Neutrophil (primary cell): ENCODE data around the gene CEMIP.

Experiments used
- H3K27ac ChIP-seq: fragments of 200-600 bp; sonication (generic); 2 replicates; pipeline ENCODE4 v1.5.1; 2016; ENCODE audit warnings: mild to moderate bottlenecking, moderate library complexity
- H3K27me3 ChIP-seq: fragments of 200-600 bp; sonication (generic); 2 replicates; pipeline ENCODE4 v1.6.0; 2016; ENCODE audit warnings: mild to moderate bottlenecking
- H3K36me3 ChIP-seq: fragments of 200-600 bp; sonication (generic); 2 replicates; pipeline ENCODE4 v1.5.1; 2017
- H3K4me1 ChIP-seq, 2 experiments: fragments of 200-600 bp in 1 of 2; sonication (generic) in 1 of 2; 1 replicate in 1 of 2; 2 replicates in 1 of 2; pipeline versions ENCODE4 v1.5.1 to v1.6.1; 2013 to 2016; ENCODE audit warnings: low read depth in 1 of 2, low read length in 1 of 2, mild to moderate bottlenecking in 1 of 2, moderate library complexity in 1 of 2; ENCODE audit not compliant: control insufficient read depth in 1 of 2, insufficient read depth in 1 of 2
- H3K4me3 ChIP-seq, 2 experiments: fragments of 200-600 bp in 1 of 2; sonication (generic) in 1 of 2; 1 replicate in 1 of 2; 2 replicates in 1 of 2; pipeline ENCODE4 v1.5.1; 2013 to 2016; ENCODE audit warnings: low read depth in 1 of 2, low read length in 1 of 2, mild to moderate bottlenecking in 1 of 2, moderate library complexity in 1 of 2
- H3K9me3 ChIP-seq: fragments of 200-600 bp; sonication (generic); 2 replicates; pipeline ENCODE4 v1.5.1; 2016
- TF ChIP-seq, protein P1 (sequence below): fragments of 200-600 bp; sonication (generic); IDR thresholded peaks from 2 replicates; pipeline ENCODE4 v1.5.1; 2016; ENCODE audit warnings: antibody characterized with exemption

Gene CEMIP

DNA sequence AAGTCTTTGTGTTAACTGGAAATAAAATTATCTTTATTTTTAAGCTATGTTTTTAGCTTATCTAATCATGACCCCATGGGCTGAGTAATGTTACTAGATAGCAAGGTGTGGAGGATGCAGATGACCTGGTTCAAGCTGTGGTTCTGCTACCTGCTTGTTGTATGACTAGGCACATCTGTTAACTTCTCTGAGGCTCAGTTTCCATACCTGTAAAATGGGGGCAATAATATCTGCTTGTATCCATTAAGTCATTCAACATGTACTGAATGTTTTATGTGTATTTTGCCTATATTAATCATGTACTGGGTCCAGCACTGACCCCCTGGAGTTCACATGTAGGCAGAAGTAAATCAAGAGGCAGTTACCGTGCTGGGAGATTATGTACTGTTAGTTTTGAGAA, 51.5 kb downstream of the CEMIP start:
- Histone ChIP-seq H3K9me3 (no peaks in the 10 kb centered on the region), H3K36me3 (no peaks in the 10 kb centered on the region), H3K4me3 (no peak overlapping the region), H3K27me3 (peaks cover 26% of the 10 kb centered on the region), H3K4me1 (no peaks in the 10 kb centered on the region), H3K27ac (no peak overlapping the region)
- TF ChIP-seq, protein P1, sequence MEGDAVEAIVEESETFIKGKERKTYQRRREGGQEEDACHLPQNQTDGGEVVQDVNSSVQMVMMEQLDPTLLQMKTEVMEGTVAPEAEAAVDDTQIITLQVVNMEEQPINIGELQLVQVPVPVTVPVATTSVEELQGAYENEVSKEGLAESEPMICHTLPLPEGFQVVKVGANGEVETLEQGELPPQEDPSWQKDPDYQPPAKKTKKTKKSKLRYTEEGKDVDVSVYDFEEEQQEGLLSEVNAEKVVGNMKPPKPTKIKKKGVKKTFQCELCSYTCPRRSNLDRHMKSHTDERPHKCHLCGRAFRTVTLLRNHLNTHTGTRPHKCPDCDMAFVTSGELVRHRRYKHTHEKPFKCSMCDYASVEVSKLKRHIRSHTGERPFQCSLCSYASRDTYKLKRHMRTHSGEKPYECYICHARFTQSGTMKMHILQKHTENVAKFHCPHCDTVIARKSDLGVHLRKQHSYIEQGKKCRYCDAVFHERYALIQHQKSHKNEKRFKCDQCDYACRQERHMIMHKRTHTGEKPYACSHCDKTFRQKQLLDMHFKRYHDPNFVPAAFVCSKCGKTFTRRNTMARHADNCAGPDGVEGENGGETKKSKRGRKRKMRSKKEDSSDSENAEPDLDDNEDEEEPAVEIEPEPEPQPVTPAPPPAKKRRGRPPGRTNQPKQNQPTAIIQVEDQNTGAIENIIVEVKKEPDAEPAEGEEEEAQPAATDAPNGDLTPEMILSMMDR: no peak

DNA sequence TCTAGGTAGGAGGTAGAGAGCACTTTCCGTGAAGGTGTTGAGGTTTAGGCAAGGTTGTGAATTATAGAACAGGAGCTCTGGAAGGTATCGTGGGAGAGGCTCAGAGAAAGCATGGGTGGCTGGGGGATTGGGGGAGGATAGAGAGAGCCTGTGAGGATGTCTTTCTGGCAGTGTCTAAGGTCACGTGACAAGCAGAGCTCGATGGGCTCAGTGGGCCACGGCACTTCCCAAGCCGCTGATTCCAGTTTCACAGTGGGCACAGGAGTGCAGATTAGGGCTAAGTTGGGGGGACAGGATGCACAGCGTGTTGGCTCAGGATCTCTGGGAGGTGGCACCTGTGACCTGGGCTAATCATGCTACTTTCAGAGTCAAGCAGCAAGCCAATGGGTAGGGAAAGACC, 52.0 kb downstream of the CEMIP start:
- H3K4me1 ChIP-seq: no peaks in the 10 kb centered on the region

DNA sequence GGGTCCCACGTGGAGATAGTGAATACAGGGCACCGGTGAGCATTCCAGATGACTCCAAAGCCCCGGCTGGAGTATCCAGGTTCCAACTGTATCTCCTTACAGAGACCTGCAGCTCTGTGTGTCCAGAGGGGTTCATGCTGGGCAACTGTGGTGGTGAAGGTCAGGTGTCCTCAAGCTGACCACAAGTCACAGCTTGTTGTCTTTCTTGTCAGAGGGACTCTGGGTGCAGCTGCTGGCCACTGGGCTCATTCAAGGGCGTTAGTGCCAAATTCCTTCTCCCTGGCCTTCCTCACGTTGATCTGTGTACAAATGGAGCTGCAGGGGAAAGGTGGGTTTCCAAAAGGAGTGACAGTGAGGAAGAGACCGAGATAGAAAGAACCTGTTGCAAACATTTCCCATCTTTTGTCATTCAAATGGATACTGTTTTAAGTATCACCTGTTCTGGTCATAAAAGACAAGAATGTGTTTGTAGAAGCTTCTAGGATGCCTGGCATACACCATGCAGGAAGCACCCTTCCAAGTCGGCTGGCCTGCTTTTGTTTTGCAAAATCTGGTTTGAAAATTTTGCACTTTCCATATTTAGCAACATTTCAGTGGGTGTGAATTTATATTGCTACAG, 52.5 kb downstream of the CEMIP start:
- no peak overlapping the region for H3K27ac ChIP-seq
- TF ChIP-seq, protein P1: no peak
- H3K36me3 ChIP-seq: no peaks in the 10 kb centered on the region
- H3K9me3 ChIP-seq: no peaks in the 10 kb centered on the region
- H3K4me1 ChIP-seq: no peaks in the 10 kb centered on the region
- H3K27me3 ChIP-seq: peaks cover 26% of the 10 kb centered on the region
- H3K4me3 ChIP-seq: no peak overlapping the region

More for the DNA sequence above, 52.0 kb downstream of the CEMIP start:
- Histone ChIP-seq H3K27ac (no peak overlapping the region), H3K27me3 (peaks cover 26% of the 10 kb centered on the region), H3K36me3 (no peaks in the 10 kb centered on the region), H3K9me3 (no peaks in the 10 kb centered on the region), H3K4me3 (no peak overlapping the region)
- TF ChIP-seq, protein P1: no peak

DNA sequence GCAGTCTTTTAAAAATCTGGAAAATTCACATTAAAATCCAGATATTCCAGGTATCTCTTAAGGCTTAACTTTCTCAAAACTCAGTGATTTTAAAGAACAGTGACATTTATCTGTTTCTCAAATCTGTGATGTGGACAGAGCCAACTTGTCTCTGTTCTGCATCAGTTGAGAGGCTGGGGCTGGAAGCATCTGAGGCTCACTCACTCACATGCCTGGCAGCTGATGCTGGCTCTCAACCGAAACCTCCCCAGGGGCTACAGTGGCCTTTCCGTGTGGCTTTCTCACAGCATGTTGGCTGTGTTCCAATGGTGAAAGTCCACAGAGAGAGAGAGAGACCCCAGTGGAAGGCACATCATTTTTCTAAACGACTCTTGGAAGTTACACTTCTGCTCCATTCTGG, 53.5 kb downstream of the CEMIP start:
- Histone ChIP-seq H3K9me3 (no peaks in the 10 kb centered on the region), H3K27ac (no peak overlapping the region), H3K4me1 (no peaks in the 10 kb centered on the region), H3K27me3 (peaks cover 26% of the 10 kb centered on the region), H3K4me3 (no peak overlapping the region), H3K36me3 (no peaks in the 10 kb centered on the region)
- TF ChIP-seq, protein P1: no peak

DNA sequence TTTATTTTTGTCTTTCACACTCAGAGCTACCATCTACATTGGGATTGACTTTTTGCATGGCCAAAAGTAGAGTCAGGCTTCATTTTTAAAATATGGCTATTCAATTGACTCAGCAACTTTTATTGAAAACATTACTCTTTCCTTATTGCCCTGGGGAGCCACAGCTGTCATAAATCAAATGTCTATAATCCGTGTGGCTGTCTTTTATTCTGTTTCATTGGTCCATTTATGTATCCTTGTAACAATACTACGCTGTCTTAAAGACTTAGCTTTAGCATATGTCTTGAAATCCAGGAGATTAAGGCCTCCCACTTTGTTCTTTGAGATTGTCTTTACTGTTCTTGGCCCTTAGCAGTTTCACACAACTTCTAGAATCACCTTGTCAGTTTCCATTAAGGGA, 55.2 kb downstream of the CEMIP start:
- H3K27ac ChIP-seq: no peak overlapping the region
- no peaks in the 10 kb centered on the region for H3K36me3 ChIP-seq
- peaks cover 26% of the 10 kb centered on the region for H3K27me3 ChIP-seq
- TF ChIP-seq, protein P1: no peak
- H3K4me1 ChIP-seq: no peaks in the 10 kb centered on the region
- H3K9me3 ChIP-seq: no peaks in the 10 kb centered on the region
- no peak overlapping the region for H3K4me3 ChIP-seq

DNA sequence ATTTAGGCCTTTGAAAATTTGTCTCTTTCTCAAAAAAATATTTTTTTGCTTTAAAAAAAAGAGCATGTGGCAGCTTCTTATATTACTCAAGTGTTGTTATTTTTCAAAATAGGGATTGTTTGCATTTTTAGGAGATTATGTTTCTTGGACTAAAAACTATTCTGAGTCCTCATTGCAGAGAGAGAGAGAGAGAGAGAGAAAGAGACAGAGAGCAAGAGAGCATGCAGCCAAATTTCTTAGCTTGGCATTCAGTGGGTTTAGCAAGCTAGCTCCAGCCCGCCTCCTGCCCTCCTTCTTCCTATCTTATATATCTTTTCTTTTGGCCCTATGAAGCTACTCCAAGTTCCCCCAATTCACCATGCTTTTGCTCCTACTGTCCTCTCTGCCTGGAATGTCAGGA, 55.7 kb downstream of the CEMIP start:
- H3K27ac ChIP-seq: no peak overlapping the region
- H3K4me3 ChIP-seq: no peak overlapping the region
- H3K4me1 ChIP-seq: no peaks in the 10 kb centered on the region
- H3K36me3 ChIP-seq: no peaks in the 10 kb centered on the region
- H3K9me3 ChIP-seq: no peaks in the 10 kb centered on the region
- TF ChIP-seq, protein P1: no peak
- peaks cover 26% of the 10 kb centered on the region for H3K27me3 ChIP-seq
